Neural cell (in vitro differentiated cells): Measurements from ENCODE around the gene ZNF785.

Experiments used
- EP300 ChIP-seq: fragments of 450-650 bp; conservative IDR thresholded peaks from 2 replicates; pipeline ENCODE4 v1.6.1; 2014; ENCODE audit warnings: antibody characterized with exemption, mild to moderate bottlenecking, moderate library complexity; ENCODE audit not compliant: poor library complexity, severe bottlenecking
- MXI1 ChIP-seq: fragments of 450-650 bp; conservative IDR thresholded peaks from 2 replicates; pipeline ENCODE4 v1.6.1; 2014; ENCODE audit warnings: antibody characterized with exemption, mild to moderate bottlenecking; ENCODE audit not compliant: poor library complexity, severe bottlenecking
- RAD21 ChIP-seq: fragments of 450-650 bp; conservative IDR thresholded peaks from 2 replicates; pipeline ENCODE4 v1.6.1; 2014; ENCODE audit warnings: antibody characterized with exemption, mild to moderate bottlenecking, moderate library complexity
- TF ChIP-seq, protein P1 (sequence below): fragments of 450-650 bp; IDR thresholded peaks from 2 replicates; pipeline ENCODE4 v1.5.1; 2014; ENCODE audit warnings: antibody characterized with exemption, mild to moderate bottlenecking, moderate library complexity; ENCODE audit not compliant: poor library complexity, severe bottlenecking

DNA sequence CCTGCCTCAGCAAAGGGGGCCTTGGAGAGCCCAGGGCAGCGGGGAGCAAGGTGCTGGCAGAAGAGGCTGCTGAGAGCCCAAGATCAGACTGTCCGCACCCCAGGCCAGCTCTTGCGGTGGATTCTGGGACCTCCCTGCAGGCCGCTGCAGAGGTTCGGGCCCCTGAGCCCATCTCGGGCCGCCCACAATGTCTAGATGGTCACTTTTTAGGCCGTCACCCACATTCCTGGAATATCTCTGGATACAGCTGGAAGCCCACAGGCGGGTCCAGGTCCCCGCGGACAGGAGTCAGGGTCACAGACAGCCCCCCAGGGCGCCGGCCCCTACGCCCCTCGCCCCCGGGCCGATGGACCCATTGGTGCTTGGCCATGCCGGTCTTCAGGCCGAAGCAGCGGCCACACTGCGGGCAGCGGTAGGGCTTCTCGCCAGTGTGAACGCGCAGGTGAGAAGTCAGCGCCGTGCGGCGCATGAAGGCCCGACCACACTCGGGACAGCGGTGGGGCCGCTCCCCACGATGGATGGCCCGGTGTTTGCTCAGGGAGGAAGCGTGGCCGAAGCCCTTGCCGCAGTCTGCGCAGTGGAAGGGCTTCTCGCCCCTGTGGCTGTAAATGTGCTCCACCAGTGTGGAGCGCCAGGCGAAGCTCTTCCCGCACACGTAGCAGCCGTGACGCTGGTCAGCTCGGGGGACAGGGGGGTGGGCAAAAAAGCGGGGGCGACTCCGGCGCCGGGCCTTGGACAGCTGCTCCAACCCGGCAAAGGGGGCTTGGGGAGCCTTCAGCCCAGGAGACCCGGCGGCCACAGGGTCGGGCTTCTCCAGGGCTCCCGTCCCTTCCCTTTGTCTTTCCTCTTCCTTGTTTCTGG, 53.0 kb downstream of the ZNF785 start:
- TF ChIP-seq, protein P1, sequence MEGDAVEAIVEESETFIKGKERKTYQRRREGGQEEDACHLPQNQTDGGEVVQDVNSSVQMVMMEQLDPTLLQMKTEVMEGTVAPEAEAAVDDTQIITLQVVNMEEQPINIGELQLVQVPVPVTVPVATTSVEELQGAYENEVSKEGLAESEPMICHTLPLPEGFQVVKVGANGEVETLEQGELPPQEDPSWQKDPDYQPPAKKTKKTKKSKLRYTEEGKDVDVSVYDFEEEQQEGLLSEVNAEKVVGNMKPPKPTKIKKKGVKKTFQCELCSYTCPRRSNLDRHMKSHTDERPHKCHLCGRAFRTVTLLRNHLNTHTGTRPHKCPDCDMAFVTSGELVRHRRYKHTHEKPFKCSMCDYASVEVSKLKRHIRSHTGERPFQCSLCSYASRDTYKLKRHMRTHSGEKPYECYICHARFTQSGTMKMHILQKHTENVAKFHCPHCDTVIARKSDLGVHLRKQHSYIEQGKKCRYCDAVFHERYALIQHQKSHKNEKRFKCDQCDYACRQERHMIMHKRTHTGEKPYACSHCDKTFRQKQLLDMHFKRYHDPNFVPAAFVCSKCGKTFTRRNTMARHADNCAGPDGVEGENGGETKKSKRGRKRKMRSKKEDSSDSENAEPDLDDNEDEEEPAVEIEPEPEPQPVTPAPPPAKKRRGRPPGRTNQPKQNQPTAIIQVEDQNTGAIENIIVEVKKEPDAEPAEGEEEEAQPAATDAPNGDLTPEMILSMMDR, result no peak
- TF ChIP-seq EP300, result no peak
- no peak for TF ChIP-seq MXI1
- no peak for TF ChIP-seq RAD21
